K562 treated with DMSO at 1 percent for 24 hours (cell line): ENCODE results near the gene PSG11. TPM values are rescaled to one million over a fixed set of nuclear protein-coding genes. Genes with fewer than 3 reads are reported as not detected.

Experiments used
- total RNA-seq: library from RNA; unstranded; fragments of 300-600 nt; gene quantifications from 2 replicates; pipeline ENCODE4 v1.2.3, GENCODE V29; 2022; ENCODE audit warnings: low read depth; ENCODE audit not compliant: insufficient read depth

The PSG11 gene
- total RNA-seq = not detected in 2 replicates

GRCh38 chr19:43026369-43026768 is at the start of gene PSG11:
TSS of gene PSG11 (minus strand) at chr19:43026469. CDS start at chr19:43026372, 97 bp downstream.

Other genes with a start within 250 kb of the PSG11 start
- not detected in 2 replicates for gene PSG1, start 146.8 kb downstream of the PSG11 start, total RNA-seq
- gene PSG6, start 108.6 kb downstream of the PSG11 start, total RNA-seq = not detected in 2 replicates
- not detected in 2 replicates for gene PSG7, start 89.3 kb downstream of the PSG11 start, total RNA-seq
- gene PSG2, start 56.2 kb upstream of the PSG11 start, total RNA-seq = not detected in 2 replicates
- gene PSG5, start 160.1 kb upstream of the PSG11 start, total RNA-seq = not detected in 2 replicates
- gene PSG4, start 179.2 kb upstream of the PSG11 start, total RNA-seq = not detected in 2 replicates
- not detected in 2 replicates for gene PSG9, start 243.1 kb upstream of the PSG11 start, total RNA-seq